ENCODE data around the gene MRPL37.

The MRPL37 gene

DNA sequence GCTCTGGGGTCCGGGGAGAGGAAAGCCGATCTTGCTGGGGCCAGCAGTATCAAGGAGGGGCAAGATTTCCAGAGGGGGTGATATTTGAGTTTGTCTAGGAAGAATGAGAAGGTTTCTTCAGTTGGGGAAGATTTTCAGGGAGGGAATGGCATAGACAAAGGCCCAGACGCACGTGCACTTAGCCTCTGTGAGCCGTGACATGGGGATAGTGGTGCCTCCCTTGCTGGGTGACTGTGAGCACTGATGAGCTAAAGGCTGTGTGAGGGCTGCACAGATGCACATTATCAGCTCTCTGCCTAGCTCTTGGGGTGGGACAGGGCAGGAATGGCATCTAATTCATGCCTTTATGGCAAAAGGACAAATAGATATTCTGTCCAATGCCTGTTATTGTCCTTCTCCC lies 49.0 kb upstream of the MRPL37 start:
- H3K9me3 ChIP-seq (ENCODE audit: control insufficient read depth, insufficient read depth, low read depth, low read length): no peaks in the 10 kb centered on the region
- no peak overlapping the region for H3K4me3 ChIP-seq (ENCODE audit: low read depth, low read length)
- TF ChIP-seq ZNF404 (tag by site-specific recombination; IDR thresholded peaks at IDR 0.05) (no peak), ZNF561 (tag by site-specific recombination; IDR thresholded peaks at IDR 0.05; ENCODE audit: borderline replicate concordance) (no peak), ZNF148 (tag by site-specific recombination; IDR thresholded peaks at IDR 0.05; ENCODE audit: borderline replicate concordance) (no peak), ZIC2 (tag by site-specific recombination; IDR thresholded peaks at IDR 0.05) (no peak)
- no peak overlapping the region for H3K27ac ChIP-seq (ENCODE audit: extremely low read depth, low read depth, low read length)
- H3K36me3 ChIP-seq (ENCODE audit: control insufficient read depth in 2 of 2, insufficient read depth in 1 of 2, low read length in 2 of 2): no peaks in the 10 kb centered on the region
- ChIA-PET POLR2A (no interaction called here), CTCF (interaction anchor here (0.6 kb wide), 1 partner anchor 72 kb away, joined by 3 read pairs; no protein-coding TSS in a partner anchor)
- no peaks in the 10 kb centered on the region for H3K4me1 ChIP-seq (ENCODE audit: control insufficient read depth, insufficient read depth, low read length)

DNA sequence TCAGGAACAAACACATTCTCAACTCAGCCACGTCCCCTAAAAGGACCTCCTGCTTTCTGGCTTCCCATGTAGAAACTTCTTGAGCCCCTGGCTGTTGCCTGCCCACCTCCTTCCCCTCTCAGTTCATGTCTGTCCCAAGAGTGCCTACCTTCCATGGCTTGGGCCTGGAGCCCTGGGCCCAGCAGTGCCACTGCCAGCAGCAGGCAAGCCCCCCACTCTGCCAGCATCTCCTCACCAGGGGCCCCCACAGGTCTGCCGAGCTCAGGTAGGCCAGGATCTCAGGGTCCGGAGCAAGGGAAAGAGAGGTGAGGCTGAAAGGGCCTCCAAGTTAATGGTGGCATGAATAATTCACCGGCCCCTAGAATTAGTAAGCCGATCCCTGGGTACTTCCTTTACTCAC lies 47.3 kb upstream of the MRPL37 start, which contains the start of gene CDCP2:
Gene CDCP2, minus strand, starts transcription at position 305 of the 400 bp plus-strand sequence. Its CDS starts 78 bp downstream, at position 227.
- CTCF ChIA-PET: interaction anchor here (0.6 kb wide), 1 partner anchor 28 kb away, joined by 3 read pairs; no protein-coding TSS in a partner anchor
- no peak for TF ChIP-seq REST (tag by site-specific recombination; IDR thresholded peaks at IDR 0.05)
- TF ChIP-seq ZNF544 (tag by site-specific recombination; IDR thresholded peaks at IDR 0.05): no peak
- TF ChIP-seq ZNF174 (tag by site-specific recombination; IDR thresholded peaks at IDR 0.05): no peak
- no peak for TF ChIP-seq ZNF239 (tag by site-specific recombination; IDR thresholded peaks at IDR 0.05)
- no peak within 1 kb of the TSS for H3K4me3 ChIP-seq (ENCODE audit: low read depth, low read length)

DNA sequence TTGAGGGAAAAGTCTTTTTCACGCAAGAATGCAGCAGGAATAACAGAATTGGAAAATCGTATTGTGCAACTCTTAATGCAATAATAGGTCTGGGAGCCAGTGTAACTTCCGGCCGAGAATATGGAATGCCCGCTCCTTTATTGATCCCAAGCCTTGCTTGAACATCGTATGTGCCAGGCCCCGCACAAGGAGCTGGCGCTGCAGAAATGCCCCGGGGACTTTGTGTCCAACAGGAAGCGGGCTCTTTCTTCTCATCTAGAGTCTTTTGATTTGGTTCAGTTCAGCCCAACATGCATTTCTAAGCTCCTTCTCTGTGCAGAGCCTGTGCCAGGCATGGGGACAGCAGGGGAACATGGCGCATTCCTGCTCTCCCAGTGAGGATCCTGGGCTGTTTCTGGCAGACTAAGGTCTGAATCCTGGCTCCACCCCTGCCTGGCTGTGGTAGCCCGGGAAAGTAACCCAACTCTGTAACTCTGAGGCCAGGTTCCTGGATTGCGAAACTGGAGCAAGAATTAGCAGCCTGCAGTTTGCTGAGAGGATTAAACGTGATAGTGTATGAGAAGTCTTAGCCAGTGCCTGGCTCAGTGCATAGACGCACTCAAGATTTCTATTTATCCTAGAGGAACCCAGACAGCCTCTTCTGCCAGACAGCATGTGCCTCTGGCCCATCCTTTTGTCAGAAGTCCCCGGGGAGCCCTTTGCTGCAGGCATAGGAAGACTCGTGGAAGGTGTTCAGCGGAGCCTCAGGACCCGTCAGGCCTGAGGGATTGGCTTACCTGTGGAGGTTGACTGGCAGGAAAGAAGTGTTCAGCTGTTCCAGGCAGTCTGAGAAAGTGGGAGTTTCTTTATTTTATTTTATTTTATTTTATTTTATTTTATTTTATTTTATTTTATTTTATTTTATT lies 46.2 kb upstream of the MRPL37 start:
- Histone ChIP-seq H3K9me3 (ENCODE audit: control insufficient read depth, insufficient read depth, low read depth, low read length) (no peaks in the 10 kb centered on the region), H3K4me3 (ENCODE audit: low read depth, low read length) (no peak overlapping the region), H3K36me3 (ENCODE audit: control insufficient read depth in 2 of 2, insufficient read depth in 1 of 2, low read length in 2 of 2) (no peaks in the 10 kb centered on the region), H3K4me1 (ENCODE audit: control insufficient read depth, insufficient read depth, low read length) (no peaks in the 10 kb centered on the region), H3K27ac (ENCODE audit: extremely low read depth, low read depth, low read length) (no peak overlapping the region)
- ChIA-PET CTCF (interaction anchor here (0.6 kb wide), 1 partner anchor 272 kb away, joined by 4 read pairs; no protein-coding TSS in a partner anchor), POLR2A (no interaction called here)
- TF ChIP-seq ZSCAN23 (tag by site-specific recombination; IDR thresholded peaks at IDR 0.05) (no peak), ATF2 (tag by site-specific recombination; IDR thresholded peaks at IDR 0.05; ENCODE audit: low read depth) (no peak), ELK4 (IDR thresholded peaks at IDR 0.05; ENCODE audit: borderline replicate concordance, low read depth, low read length) (no peak), ZNF791 (tag by site-specific recombination; IDR thresholded peaks at IDR 0.05) (no peak), ZNF792 (tag by site-specific recombination; IDR thresholded peaks at IDR 0.05) (peak; percentile 67; the same call in 1 of the 2 replicates), PRDM1 (tag by site-specific recombination; IDR thresholded peaks at IDR 0.05) (no peak), PRDM10 (tag by site-specific recombination; IDR thresholded peaks at IDR 0.05) (peak; percentile 30; the same call in 1 of the 2 replicates), MZF1 (tag by site-specific recombination; IDR thresholded peaks at IDR 0.05; ENCODE audit: borderline replicate concordance) (no peak), ZIC2 (tag by site-specific recombination; IDR thresholded peaks at IDR 0.05) (peak; percentile 21; the same call in 1 of the 2 replicates)

More for the DNA sequence above, 47.3 kb upstream of the MRPL37 start, which contains the start of gene CDCP2:
- H3K36me3 ChIP-seq (ENCODE audit: control insufficient read depth in 2 of 2, insufficient read depth in 1 of 2, low read length in 2 of 2): no peaks in the 10 kb centered on the region
- POLR2A ChIA-PET: no interaction called here
- H3K9me3 ChIP-seq (ENCODE audit: control insufficient read depth, insufficient read depth, low read depth, low read length): no peaks in the 10 kb centered on the region
- no peaks in the 10 kb centered on the region for H3K4me1 ChIP-seq (ENCODE audit: control insufficient read depth, insufficient read depth, low read length)
- no peak within 1 kb of the TSS for H3K27ac ChIP-seq (ENCODE audit: extremely low read depth, low read depth, low read length)

All from HEK293 (cell line).